NK-92 (cell line): Measurements from ENCODE around the gene PKD1.
"Not testable (repeated sequence)": the region's sequence is repeated elsewhere in the genome, so short reads cannot be mapped to it uniquely, and the experiment has no call there.

Experiments used
- DNase-seq: peaks from one replicate; lab custom pipeline; 2025; ENCODE audit not compliant: unreplicated experiment; lab: John Stamatoyannopoulos, UW

PKD1 gene

GRCh38 chr16:2110332-2111008, 25.2 kb downstream of the PKD1 start:
- DNase-seq: not testable (repeated sequence)

DNA sequence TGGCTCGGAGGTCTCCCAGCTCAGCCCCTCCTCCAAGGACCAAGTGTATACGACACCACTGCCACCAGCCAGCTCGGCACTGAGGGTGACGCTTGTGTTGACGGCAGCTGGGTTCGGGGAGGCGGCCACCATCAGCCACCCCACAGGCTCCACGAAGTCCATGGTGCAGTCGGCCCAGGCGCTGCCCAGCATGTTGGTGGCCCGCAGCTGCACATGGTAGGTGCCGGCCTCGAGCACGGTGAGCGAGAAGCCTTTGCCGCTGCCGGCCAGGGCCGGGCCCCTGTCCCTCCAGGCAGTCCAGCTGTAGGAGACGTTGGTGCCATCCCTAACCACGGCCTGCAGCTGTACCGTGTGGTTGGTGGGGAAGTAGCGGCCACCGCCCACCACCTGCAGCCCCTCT, 25.8 kb downstream of the PKD1 start:
- DNase-seq: not testable (repeated sequence)

GRCh38 chr16:2109271-2109580, 26.5 kb downstream of the PKD1 start:
- not testable (repeated sequence) for DNase-seq

DNA sequence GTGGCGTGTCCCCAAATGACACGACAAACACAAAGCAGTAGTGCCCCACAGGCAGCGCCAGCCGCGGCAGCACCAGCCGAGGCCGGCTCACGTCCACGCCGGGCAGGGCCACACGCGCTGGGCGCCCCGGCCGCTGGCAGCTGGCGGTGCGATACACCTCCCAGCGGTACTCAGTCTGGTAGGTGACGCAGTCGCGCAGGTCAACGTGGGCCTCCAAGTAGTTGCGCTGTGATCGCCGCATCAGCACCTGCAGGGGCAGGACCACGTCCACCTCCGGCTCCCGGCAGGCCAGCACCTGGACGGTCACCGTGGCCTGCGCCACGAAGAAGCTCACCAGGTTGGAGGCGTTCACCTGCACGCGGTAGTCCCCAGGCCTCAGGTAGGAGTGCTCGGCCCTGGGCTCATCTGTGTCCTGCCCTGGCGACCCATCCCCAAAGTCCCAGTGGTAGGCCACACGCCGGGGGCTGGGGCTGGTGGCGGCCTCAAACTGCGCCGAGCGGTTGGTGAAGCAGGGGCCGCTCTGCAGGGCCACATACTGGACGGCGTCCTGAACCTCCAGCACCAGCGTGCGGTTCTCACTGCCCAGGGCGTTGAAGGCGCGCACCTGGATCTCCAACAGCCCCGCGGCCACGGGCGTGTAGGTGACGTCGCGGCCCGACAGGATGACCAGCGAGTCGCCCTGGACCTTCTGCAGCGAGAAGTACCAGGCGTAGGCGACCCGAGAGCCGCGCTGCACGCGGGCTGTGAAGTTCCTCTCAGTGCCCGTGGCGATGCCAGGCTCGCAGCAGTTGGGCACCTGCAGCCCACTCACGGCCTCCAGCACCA, 27.0 kb downstream of the PKD1 start:
- not testable (repeated sequence) for DNase-seq

DNA sequence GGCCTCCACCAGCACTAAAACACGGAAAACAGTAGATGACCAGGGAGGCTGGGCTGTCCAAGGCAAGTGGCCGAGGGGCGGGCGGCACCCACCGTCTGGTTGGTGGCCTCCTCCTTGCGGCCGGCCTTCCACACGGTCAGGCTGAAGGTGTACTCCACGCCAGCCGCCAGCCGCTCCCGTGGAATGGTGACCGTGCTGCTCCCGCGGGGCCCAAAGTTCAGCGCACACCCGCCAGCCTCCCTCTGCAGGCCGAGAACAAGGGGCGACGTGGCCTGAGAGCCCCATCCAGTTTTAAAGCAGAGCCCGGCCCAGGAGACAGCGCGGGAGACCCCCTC, 27.9 kb downstream of the PKD1 start:
- DNase-seq: not testable (repeated sequence)

DNA sequence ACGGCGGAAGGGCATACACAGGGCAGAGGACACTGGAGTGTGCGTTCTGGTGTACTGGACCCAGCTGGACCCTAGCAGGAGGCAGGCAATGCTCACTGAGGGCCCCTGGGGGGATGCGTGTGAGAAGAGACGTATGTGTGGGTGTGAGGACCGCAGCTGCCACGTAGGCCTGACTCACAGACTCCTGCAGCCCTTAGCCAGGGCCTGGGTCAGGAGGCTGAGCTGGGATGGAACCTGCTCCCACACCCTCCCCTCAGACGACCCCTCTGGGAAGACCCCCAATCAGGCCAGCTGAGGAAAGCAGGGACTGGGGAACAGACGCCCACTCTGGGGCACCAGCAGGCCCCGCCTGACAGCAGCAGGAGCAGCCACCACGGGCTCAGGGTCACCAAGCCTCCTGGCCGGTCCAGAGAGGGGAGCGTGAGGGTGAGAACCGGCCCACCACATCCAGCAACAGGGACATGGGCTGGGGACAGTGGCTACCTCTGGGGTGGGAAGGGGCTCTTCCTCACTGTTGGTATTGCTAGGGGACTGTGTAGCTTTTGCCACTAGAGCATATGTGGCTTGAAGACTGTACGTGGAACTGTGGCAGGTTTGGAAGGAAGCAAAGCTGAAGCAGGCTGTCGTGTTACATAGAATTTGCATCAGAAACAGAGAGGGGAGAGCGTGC, 28.4 kb downstream of the PKD1 start:
- DNase-seq: not testable (repeated sequence)

DNA sequence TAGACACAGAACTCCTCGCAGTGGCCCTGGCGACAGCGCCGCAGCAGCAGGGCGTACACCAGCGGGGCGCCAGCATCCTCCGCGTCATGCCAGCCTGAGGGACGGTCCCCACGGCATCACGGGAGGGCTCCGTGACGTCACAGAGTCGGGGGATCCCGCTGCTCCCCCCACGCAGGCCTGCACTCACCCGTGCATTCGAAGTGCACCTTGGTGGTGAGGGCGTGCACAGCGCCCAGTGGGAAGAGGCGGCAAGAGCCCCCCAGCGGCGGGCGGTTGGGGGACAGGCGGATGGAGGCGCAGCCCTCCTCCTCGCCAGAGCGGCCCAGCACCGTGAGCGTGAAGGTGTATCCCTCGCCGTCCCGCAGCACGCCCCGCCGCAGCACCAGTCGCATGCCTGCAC, 29.5 kb downstream of the PKD1 start:
- not testable (repeated sequence) for DNase-seq

DNA sequence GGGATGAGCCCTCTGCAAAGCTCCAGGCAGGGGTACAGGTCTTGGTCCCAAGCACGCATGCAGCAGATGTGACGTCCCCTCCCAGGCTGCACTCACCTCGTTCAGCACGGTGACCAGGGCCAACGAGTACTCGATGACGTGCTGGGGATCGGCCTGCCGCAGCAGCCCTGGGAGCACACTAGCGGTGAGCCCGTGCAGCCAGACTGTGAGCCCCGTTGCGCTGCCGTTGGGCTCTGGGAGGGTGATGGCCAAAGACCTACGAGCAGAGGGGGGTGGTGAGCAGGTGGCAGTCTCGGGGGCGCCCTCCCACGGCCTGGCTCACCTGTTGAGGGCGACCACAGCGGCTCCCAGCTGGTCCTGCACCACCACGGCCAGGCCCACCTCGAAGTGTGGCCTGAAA, 29.9 kb downstream of the PKD1 start:
- DNase-seq: not testable (repeated sequence)

DNA sequence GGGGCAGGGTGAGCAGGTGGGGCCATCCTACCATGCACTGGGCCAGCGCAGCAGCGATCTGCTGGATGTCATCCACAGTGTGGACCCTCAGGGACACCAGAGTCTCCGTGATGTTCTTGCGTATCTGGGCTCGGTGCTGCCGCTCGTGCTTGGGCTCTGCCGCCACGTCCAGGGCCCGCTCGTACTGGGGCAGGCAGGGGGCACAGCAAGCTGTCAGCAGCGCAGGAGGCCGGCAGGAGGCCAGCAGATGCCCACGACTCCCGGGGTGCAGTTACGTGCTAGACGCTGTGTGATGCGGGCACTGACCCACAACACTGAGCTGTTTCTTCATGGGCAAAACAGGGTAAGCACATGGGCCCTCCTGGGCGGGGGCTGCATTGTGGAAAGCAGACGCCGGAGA, 30.4 kb downstream of the PKD1 start:
- DNase-seq: not testable (repeated sequence)

GRCh38 chr16:2104464-2104863, 31.2 kb downstream of the PKD1 start:
- DNase-seq: not testable (repeated sequence)

DNA sequence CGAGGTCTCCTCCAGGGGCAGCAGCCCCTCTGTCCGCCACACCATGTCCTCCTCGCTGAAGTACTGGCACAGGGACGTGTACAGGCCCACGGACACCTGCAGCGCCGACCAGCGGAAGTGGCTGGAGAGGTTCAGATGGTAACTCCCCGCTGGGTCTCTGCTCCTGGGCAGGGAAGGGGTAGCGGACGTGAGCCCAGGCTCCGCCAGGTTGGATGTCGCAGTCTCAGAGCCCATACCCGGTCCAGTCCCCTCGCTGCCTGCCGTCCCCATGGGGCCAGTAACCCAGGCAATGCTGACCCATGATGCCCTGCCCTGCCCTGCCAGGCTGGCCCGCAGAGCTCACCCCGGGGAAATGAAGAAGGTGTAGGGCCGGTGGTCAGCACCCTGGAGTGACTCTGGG, 33.2 kb downstream of the PKD1 start:
- no peak for DNase-seq

GRCh38 chr16:2101581-2101980, 34.1 kb downstream of the PKD1 start:
- not testable (repeated sequence) for DNase-seq

DNA sequence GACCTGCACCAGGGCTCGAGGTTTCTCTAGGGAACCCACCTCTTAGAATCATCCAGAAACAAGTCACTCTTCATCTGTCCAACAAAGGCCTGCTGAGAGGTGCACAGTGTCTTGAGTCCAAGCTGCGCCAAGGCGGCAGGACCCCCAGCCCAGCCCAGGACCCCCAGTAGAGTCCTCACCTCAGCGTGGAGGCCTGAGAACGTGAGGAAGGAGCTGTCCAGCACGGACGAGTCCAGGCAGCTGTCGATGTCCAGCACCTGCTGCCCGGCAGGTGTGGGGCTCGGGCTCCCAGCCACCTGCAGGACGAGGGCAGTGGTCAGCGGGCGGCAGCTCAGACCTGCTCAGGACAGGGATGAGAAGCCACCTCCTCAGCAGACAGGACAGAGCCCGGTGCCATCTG, 38.0 kb downstream of the PKD1 start:
- not testable (repeated sequence) for DNase-seq

DNA sequence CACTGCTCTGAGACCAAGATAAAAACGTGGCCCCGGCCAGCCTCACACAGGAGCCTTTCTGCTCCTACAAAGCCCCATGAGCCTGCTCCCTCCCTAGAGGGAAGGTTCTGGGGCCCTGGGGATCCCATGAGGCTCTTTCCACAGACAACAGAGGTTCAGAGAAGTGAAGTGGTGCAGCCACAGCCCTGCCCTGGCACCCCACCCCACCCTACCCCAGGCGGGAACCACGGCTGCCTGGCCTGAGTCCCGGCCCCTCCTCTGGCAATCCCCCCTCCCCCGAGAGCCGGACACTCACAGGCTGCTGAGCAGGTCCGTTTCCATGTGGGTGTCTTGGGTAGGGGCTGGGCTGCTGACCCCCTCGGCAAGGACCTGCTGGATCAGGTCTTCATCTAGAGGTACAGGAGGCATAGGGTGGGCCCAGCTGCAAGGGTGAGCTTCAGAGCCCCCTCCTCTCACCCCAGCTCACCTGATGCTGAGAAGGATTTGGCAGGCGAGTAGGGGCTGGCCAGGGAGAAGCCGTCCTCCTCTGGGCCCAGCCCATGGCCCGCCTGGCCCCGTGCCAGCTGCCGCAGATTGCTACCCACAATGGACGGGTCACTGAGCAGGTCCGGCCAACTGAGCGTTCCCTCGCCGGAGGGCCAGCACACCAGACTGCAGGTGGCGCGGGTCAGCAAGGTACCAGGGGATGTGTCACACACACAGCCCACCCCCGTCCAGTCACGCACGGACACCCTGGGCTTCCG, 38.7 kb downstream of the PKD1 start:
- DNase-seq: no peak

DNA sequence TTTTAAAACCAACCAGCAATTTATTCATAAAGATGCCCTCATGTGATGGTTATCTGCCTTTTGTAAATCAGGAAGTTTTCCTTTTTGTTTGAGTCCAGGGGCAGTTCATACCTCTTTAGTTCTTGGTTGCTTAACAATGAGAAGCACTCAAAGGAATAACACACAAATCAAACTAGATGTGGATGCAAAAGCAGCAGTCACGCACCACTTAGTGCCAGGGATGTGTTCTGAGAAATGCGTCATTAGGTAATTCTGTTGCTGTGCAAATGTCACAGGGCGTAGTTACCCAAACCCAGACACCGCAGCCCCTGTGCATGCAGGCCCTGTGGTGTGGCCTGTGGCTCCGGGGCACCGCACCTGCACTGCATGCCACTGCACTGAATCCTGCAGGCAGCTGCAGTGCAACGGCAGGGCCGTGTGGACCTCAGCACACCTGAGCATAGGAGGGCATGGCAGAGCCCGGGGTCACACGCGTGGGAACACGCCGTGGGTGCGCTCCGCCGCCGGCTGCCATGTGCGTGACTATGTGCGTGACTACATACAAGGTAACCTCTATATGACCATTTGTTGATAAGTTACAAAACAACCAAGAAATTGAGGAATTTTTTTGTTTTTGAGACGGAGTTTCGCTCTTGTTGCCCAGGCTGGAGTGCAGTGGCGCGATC, 39.6 kb downstream of the PKD1 start:
- DNase-seq: no peak

GRCh38 chr16:2095315-2095853, 40.3 kb downstream of the PKD1 start:
- DNase-seq: no peak

GRCh38 chr16:2093793-2094192, 41.9 kb downstream of the PKD1 start:
- no peak for DNase-seq

GRCh38 chr16:2092866-2093265, 42.8 kb downstream of the PKD1 start:
- DNase-seq: no peak

DNA sequence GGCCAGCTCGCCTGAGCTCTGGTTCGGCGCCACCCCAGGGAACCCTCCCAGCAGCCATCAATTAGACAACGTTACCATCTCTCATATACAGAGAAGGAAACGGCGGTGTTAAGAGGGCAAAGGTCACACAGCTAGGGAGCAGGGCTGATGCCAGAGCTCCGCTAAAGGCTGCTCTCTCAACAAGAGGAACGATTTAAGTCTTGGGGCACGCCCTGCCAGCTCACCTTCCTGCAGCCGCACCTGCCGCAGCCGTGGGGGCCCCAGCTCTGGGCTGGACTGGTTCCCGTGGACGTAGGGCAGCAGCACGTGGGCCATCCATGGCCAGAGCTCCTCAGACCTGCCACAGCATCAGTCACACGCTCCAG, 43.5 kb downstream of the PKD1 start:
- DNase-seq: no peak

DNA sequence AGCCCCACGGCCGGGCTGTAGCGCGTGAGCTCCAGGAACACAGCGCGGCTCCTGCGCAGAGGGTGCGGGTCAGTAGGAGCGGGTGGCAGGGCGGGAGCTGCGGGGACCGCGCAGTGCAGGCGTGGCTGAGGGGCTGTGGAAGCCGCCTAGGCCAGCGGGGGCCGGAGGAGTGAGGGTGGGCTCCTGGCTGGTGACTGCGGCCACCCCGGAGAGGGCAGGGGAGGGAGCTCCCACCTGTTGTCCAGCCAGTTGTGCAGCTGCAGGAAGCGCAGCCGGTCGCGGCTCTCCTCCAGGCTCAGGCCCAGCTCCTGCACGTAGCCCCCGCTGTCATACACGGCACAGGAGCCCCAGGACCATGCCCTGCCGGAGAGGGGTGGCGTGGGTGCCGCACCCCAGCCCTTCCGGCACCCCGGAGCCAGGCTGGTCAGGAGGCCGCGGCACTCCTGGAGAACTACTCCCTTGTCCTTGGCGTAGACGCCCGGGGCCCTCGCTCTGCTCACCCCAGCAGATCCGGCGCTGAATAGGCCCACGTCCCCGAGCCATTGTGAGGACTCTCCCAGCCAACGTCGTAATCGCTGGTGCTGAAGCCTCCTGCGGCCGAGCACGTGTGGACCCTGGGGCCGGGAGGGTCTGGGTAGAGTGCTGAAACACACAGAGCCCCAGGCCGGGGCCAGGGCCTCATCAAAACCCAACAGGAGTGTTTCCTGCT, 44.0 kb downstream of the PKD1 start:
- no peak for DNase-seq
